Erythroblast (primary cell): ENCODE results near the gene SPDYE2.
"Not testable (repeated sequence)": the region's sequence is repeated elsewhere in the genome, so short reads cannot be mapped to it uniquely, and the experiment has no call there.

Experiments used
- GATA1 ChIP-seq: IDR thresholded peaks from 2 replicates; pipeline ENCODE4 v1.6.1; 2011; ENCODE audit warnings: low read depth, mild to moderate bottlenecking, control low read depth, low read length, moderate library complexity
- POLR2A ChIP-seq: IDR thresholded peaks from 2 replicates; pipeline ENCODE4 v1.6.1; 2011; ENCODE audit warnings: mild to moderate bottlenecking, low read length

DNA sequence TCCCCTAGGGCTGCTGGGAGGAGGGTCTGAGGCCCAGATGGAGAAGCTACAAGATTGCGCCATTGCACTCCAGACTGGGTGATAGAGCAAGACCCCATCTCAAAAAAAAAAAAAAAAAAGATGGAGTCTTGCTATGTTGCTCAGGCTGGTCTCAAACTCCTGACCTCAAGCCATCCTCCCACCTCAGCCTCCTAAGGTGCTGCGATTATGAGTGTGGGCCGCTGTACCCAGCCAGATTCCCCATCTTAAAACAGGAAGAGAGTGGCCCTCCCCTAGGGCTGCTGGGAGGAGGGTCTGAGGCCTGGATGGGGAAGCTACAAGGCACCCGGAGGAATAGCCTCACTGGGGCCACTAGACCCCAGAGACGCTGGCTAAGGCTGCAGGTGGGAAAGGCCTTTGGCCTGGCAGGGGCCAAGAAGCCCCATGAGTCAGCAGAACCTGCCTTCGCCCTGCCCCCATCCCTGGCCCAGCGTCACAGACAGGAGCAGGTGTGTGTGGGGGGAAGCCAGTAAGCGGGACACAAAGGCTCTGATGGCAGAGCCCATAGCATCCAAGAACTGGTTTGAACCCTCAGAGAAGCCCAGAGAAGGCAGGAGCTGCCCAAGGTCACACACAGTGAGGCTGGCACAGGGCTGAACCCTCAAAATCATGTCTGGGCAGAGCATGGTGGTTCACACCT lies 43.5 kb upstream of the SPDYE2 start:
- not testable (repeated sequence) for TF ChIP-seq POLR2A, GATA1
